ENCODE measurements around the gene CHCHD2. TPM values are rescaled to one million over a fixed set of nuclear protein-coding genes. Genes with fewer than 3 reads are reported as not detected.
"Not testable (repeated sequence)": the region's sequence is repeated elsewhere in the genome, so short reads cannot be mapped to it uniquely, and the experiment has no call there.

The CHCHD2 gene, protein sequence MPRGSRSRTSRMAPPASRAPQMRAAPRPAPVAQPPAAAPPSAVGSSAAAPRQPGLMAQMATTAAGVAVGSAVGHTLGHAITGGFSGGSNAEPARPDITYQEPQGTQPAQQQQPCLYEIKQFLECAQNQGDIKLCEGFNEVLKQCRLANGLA
- total RNA-seq = 100 to 1,000 TPM; 356 to 575 TPM

DNA sequence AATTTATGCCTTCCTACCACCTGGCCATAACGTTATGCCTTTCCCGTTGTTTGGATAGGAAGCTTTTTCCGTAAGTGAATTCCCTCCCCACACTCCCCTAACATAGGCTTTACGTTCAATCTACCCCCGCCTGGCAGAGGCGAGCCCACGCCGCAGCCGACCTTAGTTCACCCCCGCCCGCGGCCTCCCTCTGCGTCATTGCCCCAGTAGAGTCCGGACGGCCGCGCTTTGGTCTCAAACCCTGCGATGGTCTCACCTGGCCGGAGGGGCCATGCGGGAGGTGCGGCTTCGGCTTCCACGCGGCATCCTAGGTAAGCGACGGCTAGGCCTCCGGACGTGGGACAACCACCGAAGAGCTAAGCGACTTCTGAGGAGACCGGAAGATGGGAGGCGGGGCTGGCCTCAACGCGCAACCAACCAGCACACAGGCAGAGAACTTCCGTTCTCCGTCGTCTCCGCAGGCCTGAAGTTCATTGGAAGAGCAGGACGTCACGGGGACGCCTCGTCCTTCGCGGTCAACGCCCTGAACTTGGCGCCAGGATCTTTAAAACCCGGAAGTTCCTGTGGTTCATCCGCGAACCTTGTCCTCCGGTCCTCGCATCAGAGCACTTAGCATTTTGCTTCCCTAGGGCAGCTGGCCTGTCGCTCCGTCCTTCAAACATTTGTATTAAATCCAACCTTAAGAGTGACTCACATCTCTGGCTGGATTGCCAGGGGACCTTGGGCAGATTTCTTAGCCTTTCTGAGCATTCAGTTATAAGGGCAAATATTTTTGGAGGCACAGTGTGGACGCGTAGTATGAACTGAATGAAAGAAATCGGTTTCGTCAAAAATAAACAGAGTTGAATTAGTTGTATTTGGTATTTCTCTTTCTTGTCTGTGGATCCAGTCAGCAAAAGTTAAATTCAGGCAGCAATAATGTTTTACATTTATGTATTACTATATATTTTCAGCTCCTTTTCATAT lies at the start of gene CHCHD2:
CHCHD2 (minus strand) TSS at position 369 of the 966 bp plus-strand sequence; CDS start at position 306, 63 bp downstream.
- H3K27ac ChIP-seq = peak within 1 kb of the TSS; percentile 85 to 91
- no peaks in the 10 kb centered on the region for H3K4me1 ChIP-seq (replicated peaks)
- peak within 1 kb of the TSS; percentile 59 to 83 for H3K4me3 ChIP-seq
- under 1% methylated on average over 57 of the region's 57 CpGs for WGBS
- TF ChIP-seq, protein P1, sequence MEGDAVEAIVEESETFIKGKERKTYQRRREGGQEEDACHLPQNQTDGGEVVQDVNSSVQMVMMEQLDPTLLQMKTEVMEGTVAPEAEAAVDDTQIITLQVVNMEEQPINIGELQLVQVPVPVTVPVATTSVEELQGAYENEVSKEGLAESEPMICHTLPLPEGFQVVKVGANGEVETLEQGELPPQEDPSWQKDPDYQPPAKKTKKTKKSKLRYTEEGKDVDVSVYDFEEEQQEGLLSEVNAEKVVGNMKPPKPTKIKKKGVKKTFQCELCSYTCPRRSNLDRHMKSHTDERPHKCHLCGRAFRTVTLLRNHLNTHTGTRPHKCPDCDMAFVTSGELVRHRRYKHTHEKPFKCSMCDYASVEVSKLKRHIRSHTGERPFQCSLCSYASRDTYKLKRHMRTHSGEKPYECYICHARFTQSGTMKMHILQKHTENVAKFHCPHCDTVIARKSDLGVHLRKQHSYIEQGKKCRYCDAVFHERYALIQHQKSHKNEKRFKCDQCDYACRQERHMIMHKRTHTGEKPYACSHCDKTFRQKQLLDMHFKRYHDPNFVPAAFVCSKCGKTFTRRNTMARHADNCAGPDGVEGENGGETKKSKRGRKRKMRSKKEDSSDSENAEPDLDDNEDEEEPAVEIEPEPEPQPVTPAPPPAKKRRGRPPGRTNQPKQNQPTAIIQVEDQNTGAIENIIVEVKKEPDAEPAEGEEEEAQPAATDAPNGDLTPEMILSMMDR (IDR thresholded peaks at IDR 0.05) = peak in 1 of 4 experiments; percentile 6
- TF ChIP-seq POLR2A (IDR thresholded peaks at IDR 0.05) (peak; percentile 92), POLR2AphosphoS5 (IDR thresholded peaks at IDR 0.05) (peak; percentile 94)
- H3K9me3 ChIP-seq = no peaks in the 10 kb centered on the region
- intact Hi-C loops (cut with DNase I) = no loop called here
- H3K27me3 ChIP-seq (replicated peaks; ENCODE audit: insufficient read depth) = no peaks in the 10 kb centered on the region
- peaks cover 0 to 5% of the 10 kb centered on the region in 2 donors for H3K36me3 ChIP-seq
- DNase-seq (ENCODE audit: low spot score) = peak; percentile 98

DNA sequence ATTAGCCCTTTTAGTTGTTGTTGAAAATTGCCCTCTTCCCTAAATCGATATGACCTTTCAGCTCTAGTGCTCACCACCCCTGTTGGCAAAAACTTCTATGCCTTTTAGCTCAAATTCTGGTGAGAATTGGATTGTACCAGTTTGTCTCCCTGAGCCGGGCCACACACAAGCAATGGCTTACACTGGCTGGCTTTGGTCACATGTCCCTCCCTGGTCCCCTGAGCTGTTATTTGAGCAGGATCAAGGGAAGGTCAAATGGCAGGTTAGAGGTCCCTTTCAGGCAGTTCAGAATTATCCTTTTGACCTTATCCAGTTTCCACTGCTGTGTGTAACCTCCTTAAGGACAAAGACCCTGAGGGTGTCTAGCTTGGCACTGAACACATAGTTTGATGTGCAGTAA lies 24.8 kb upstream of the CHCHD2 start:
- H3K4me3 ChIP-seq; H3K9me3 ChIP-seq; H3K27ac ChIP-seq; DNase-seq (ENCODE audit: low spot score); H3K27me3 ChIP-seq (replicated peaks; ENCODE audit: insufficient read depth); H3K4me1 ChIP-seq (replicated peaks); H3K36me3 ChIP-seq; intact Hi-C loops (cut with DNase I): not testable (repeated sequence)
- WGBS = 34% methylated on average over 2 of the region's 2 CpGs

DNA sequence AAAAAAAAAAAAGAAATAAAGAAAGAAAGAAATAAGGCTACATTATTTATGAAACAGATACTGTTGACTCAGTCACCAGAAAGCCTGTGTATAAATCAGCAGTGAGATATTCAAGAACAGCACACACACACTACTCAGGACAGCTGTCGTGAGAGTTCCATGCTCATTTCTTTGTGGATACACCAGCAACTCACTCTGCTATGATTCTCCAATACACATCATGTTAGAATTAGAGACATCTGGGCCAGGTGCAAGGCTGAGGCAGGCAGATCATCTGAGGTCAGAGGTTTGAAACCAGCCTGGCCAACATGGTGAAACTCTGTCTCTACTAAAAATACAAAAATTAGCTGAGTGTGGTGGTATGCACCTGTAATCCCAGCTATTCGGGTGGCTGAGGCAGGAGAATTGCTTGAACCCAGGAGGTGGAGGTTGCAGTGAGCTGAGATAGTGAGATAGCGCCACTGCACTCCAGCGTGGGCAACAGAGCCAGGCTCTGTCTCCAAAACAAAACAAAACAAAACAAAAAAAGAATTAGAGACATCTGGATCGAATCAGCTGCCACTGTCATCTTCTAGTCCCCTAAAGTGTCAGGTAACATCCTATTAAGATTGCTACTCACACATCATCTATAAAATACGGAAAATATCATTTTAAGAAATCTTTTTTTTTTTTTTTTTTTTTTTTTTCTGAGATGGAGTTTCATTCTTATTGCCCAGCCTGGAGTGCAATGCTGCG lies 21.1 kb upstream of the CHCHD2 start:
- TF ChIP-seq POLR2A (IDR thresholded peaks at IDR 0.05) = no peak
- no peak for TF ChIP-seq POLR2AphosphoS5 (IDR thresholded peaks at IDR 0.05)
- TF ChIP-seq, protein P1 (IDR thresholded peaks at IDR 0.05) = no peak
- no peak for DNase-seq (ENCODE audit: low spot score)
- no peak overlapping the region for H3K27ac ChIP-seq
- H3K9me3 ChIP-seq = no peaks in the 10 kb centered on the region
- WGBS = 69% methylated on average over 7 of the region's 7 CpGs
- H3K27me3 ChIP-seq (replicated peaks; ENCODE audit: insufficient read depth) = no peaks in the 10 kb centered on the region
- no peak overlapping the region for H3K4me3 ChIP-seq
- H3K36me3 ChIP-seq = no peaks in the 10 kb centered on the region
- intact Hi-C loops (cut with DNase I) = no loop called here
- H3K4me1 ChIP-seq (replicated peaks) = no peaks in the 10 kb centered on the region

DNA sequence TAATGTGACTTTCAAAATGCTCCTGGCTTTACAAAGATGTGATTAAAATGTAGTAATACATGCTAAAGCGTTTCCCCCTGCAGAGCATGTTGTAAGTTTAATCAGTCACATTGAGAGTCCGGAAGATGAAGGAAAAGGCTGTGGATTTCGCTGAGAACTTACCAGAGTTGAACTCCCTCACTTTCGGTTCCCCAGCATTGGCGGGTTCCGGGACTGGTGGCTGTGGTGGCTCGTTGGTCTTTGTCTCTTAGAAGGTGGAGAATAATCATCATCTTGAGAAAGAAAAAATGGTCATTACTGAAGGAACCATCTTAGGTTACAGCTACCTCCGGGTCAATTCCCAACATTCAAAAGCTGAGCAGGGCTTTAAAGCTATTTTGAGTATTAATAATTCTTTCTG lies 19.6 kb upstream of the CHCHD2 start:
- Histone ChIP-seq H3K36me3 (no peaks in the 10 kb centered on the region), H3K4me1 (replicated peaks) (no peaks in the 10 kb centered on the region), H3K4me3 (no peak overlapping the region), H3K27ac (no peak overlapping the region), H3K9me3 (no peaks in the 10 kb centered on the region), H3K27me3 (replicated peaks; ENCODE audit: insufficient read depth) (no peaks in the 10 kb centered on the region)
- no peak for DNase-seq (ENCODE audit: low spot score)
- 74% methylated on average over 8 of the region's 8 CpGs for WGBS
- TF ChIP-seq, protein P1 (IDR thresholded peaks at IDR 0.05) = no peak
- no peak for TF ChIP-seq POLR2AphosphoS5 (IDR thresholded peaks at IDR 0.05)
- no peak for TF ChIP-seq POLR2A (IDR thresholded peaks at IDR 0.05)
- intact Hi-C loops (cut with DNase I) = no loop called here

DNA sequence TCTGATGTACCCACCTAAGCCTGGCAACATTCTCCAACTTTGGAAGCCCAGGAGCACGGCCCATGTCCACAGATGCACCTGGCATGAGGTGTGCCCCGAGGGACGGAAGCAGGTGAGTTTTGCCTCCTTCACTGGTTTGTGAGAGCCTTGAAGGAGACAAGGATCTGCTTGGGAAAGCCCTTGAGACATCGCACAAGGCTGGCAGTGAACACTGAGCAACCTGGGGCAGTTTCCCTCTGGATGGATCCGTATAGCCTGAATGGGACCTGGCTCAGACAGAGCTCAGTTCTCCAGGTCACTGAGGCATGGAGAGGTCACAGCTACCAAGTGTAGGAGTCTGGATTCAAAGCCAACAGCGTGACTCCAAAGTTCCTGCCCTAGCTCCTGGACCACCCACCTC lies 18.7 kb upstream of the CHCHD2 start:
- intact Hi-C loops (cut with DNase I) = no loop called here
- Histone ChIP-seq H3K27me3 (replicated peaks; ENCODE audit: insufficient read depth) (no peaks in the 10 kb centered on the region), H3K4me3 (no peak overlapping the region), H3K27ac (no peak overlapping the region), H3K9me3 (no peaks in the 10 kb centered on the region), H3K4me1 (replicated peaks) (no peaks in the 10 kb centered on the region), H3K36me3 (no peaks in the 10 kb centered on the region)
- DNase-seq (ENCODE audit: low spot score) = no peak
- WGBS = 58% methylated on average over 5 of the region's 6 CpGs
- no peak for TF ChIP-seq POLR2AphosphoS5 (IDR thresholded peaks at IDR 0.05)
- TF ChIP-seq, protein P1 (IDR thresholded peaks at IDR 0.05) = no peak
- no peak for TF ChIP-seq POLR2A (IDR thresholded peaks at IDR 0.05)
